ENCODE results near the gene ACTR3. TPM values are rescaled to one million over a fixed set of nuclear protein-coding genes. Genes with fewer than 3 reads are reported as not detected.
"Not testable (repeated sequence)": the region's sequence is repeated elsewhere in the genome, so short reads cannot be mapped to it uniquely, and the experiment has no call there.

Gene ACTR3
- polyA plus RNA-seq, 1 experiment: 340 TPM

GRCh38 chr2:113940891-113941290, 51.0 kb downstream of the ACTR3 start:
- no peak for TF ChIP-seq CTCF (IDR thresholded peaks at IDR 0.05; ENCODE audit: insufficient read depth, low read depth, low read length)
- CTCF ChIA-PET: no interaction called here
- no peak for DNase-seq (ENCODE audit: low read depth)
- H3K4me3 ChIP-seq (ENCODE audit: low read depth, low read length): no peak overlapping the region
- H3K27me3 ChIP-seq (ENCODE audit: control insufficient read depth, insufficient read depth, low read length): no peaks in the 10 kb centered on the region
- H3K36me3 ChIP-seq (ENCODE audit: control insufficient read depth, insufficient read depth, low read length): peaks cover 9% of the 10 kb centered on the region
- POLR2A ChIA-PET: no interaction called here

- H3K27me3 ChIP-seq (ENCODE audit: control insufficient read depth, insufficient read depth, low read length); DNase-seq (ENCODE audit: low read depth); H3K4me3 ChIP-seq (ENCODE audit: low read depth, low read length); POLR2A ChIA-PET; H3K36me3 ChIP-seq (ENCODE audit: control insufficient read depth, insufficient read depth, low read length): not testable (repeated sequence)
- CTCF ChIA-PET: interaction anchor here (0.8 to 1.8 kb wide), 3 partner anchors 10 to 39 kb away, joined by 3 to 4 read pairs (median 3); no protein-coding TSS in a partner anchor
Observed at GRCh38 chr2:113945784-113946183, 55.9 kb downstream of the ACTR3 start.

GRCh38 chr2:113950906-113951305, 61.0 kb downstream of the ACTR3 start:
- peaks cover 13% of the 10 kb centered on the region for H3K36me3 ChIP-seq (ENCODE audit: control insufficient read depth, insufficient read depth, low read length)
- POLR2A ChIA-PET: not testable (repeated sequence)

GRCh38 chr2:113961000-113961399, 71.1 kb downstream of the ACTR3 start:
- ChIA-PET POLR2A (no interaction called here), CTCF (no interaction called here)
- no peaks in the 10 kb centered on the region for H3K27me3 ChIP-seq (ENCODE audit: control insufficient read depth, insufficient read depth, low read length)
- no peak overlapping the region for H3K4me3 ChIP-seq (ENCODE audit: low read depth, low read length)
- DNase-seq (ENCODE audit: low read depth): no peak
- H3K36me3 ChIP-seq (ENCODE audit: control insufficient read depth, insufficient read depth, low read length): peaks cover 1% of the 10 kb centered on the region; the same call in 1 of the 2 replicates
- no peak for TF ChIP-seq CTCF (IDR thresholded peaks at IDR 0.05; ENCODE audit: insufficient read depth, low read depth, low read length)

More at GRCh38 chr2:113950906-113951305, 61.0 kb downstream of the ACTR3 start:
- not testable (repeated sequence) for DNase-seq (ENCODE audit: low read depth); H3K4me3 ChIP-seq (ENCODE audit: low read depth, low read length); H3K27me3 ChIP-seq (ENCODE audit: control insufficient read depth, insufficient read depth, low read length)
- CTCF ChIA-PET: interaction anchor here (1.0 to 1.1 kb wide), 2 partner anchors 19 to 218 kb away, joined by 3 to 4 read pairs; no protein-coding TSS in a partner anchor

GRCh38 chr2:113962692-113963480, 73.0 kb downstream of the ACTR3 start:
- no peak for DNase-seq (ENCODE audit: low read depth)
- ChIA-PET CTCF (interaction anchor here (0.9 to 1.2 kb wide), 2 partner anchors 10 to 20 kb away, joined by 3 read pairs; no protein-coding TSS in a partner anchor), POLR2A (interaction anchor here (0.6 kb wide), 1 partner anchor 85 kb away, joined by 4 read pairs; no protein-coding TSS in a partner anchor)
- Histone ChIP-seq H3K36me3 (ENCODE audit: control insufficient read depth, insufficient read depth, low read length) (peaks cover 1% of the 10 kb centered on the region; the same call in 1 of the 2 replicates), H3K27me3 (ENCODE audit: control insufficient read depth, insufficient read depth, low read length) (no peaks in the 10 kb centered on the region), H3K4me3 (ENCODE audit: low read depth, low read length) (no peak overlapping the region)
- TF ChIP-seq CTCF (IDR thresholded peaks at IDR 0.05; ENCODE audit: insufficient read depth, low read depth, low read length): no peak

GRCh38 chr2:113963965-113964364, 74.1 kb downstream of the ACTR3 start:
- no peak for DNase-seq (ENCODE audit: low read depth)
- ChIA-PET CTCF (interaction anchor here (0.7 to 2.0 kb wide), 3 partner anchors 16 to 21 kb away, joined by 3 to 6 read pairs (median 3); no protein-coding TSS in a partner anchor), POLR2A (no interaction called here)
- peaks cover 1% of the 10 kb centered on the region; the same call in 1 of the 2 replicates for H3K36me3 ChIP-seq (ENCODE audit: control insufficient read depth, insufficient read depth, low read length)
- no peak overlapping the region for H3K4me3 ChIP-seq (ENCODE audit: low read depth, low read length)
- H3K27me3 ChIP-seq (ENCODE audit: control insufficient read depth, insufficient read depth, low read length): no peaks in the 10 kb centered on the region
- 0 out of 2 replicates have a peak, but pooled peaks have one; percentile 10 for TF ChIP-seq CTCF (IDR thresholded peaks at IDR 0.05; ENCODE audit: insufficient read depth, low read depth, low read length)

Measured in BJ (cell line).